Activated CD8-positive, alpha-beta T cell treated with anti-CD3 and anti-CD28 coated beads for 36 hours (primary cell): Measurements from ENCODE around the gene CDKL1. TPM values are rescaled to one million over a fixed set of nuclear protein-coding genes. Genes with fewer than 3 reads are reported as not detected.

Experiments used
- ATAC-seq: fragments of 200-7000 bp; cut with Tn5 transposase; one replicate; pipeline ENCODE4 v1.10.0; 2021; ENCODE audit warnings: mild to moderate bottlenecking, moderate library complexity
- CTCF ChIA-PET: fragments of 350-600 bp; sonication (Branson Sonifier 250); formaldehyde crosslinking; loops from one replicate; lab custom pipeline; 2021; ENCODE audit warnings: antibody characterized with exemption; lab: Charles Lee
- POLR2A ChIA-PET: fragments of 350-600 bp; sonication (Branson Sonifier 250); formaldehyde crosslinking; loops from one replicate; lab custom pipeline; 2021; ENCODE audit warnings: antibody characterized with exemption; lab: Charles Lee
- DNase-seq: peaks from one replicate; pipeline ENCODE4 v3.0.0-alpha.2; 2020
- H3K27ac Mint-ChIP-seq: one replicate; pipeline ENCODE4 v1.8.0; 2021; ENCODE audit warnings: mild to moderate bottlenecking, mixed read lengths
- H3K27me3 Mint-ChIP-seq: one replicate; pipeline ENCODE4 v1.8.0; 2021; ENCODE audit warnings: mixed read lengths
- H3K36me3 Mint-ChIP-seq: one replicate; pipeline ENCODE4 v1.8.0; 2021; ENCODE audit warnings: low read depth, mixed read lengths
- H3K4me1 Mint-ChIP-seq: one replicate; pipeline ENCODE4 v1.8.0; 2021; ENCODE audit warnings: low read depth, mixed read lengths
- H3K4me3 Mint-ChIP-seq: one replicate; pipeline ENCODE4 v1.8.0; 2021; ENCODE audit warnings: mild to moderate bottlenecking, moderate library complexity, mixed read lengths
- H3K9me3 Mint-ChIP-seq: one replicate; pipeline ENCODE4 v1.8.0; 2021; ENCODE audit warnings: mixed read lengths
- CTCF ChIP-seq: fragments of 200-600 bp; IDR thresholded peaks from one replicate; pipeline ENCODE4 v1.8.0; 2022; ENCODE audit warnings: antibody characterized with exemption, mild to moderate bottlenecking
- intact Hi-C: fragments of 100-400 bp; cut with micrococcal nuclease; formaldehyde crosslinking; loops from one replicate; pipeline ENCODE4 v1.10.0; 2022
- total RNA-seq, 2 experiments: library from RNA; stranded (reverse); gene quantifications; one replicate each; pipeline ENCODE4 v1.2.3, GENCODE V29; 2021

CDKL1 gene
- total RNA-seq, 2 experiments from 2014 or later: 3.3 to 7.7 TPM

- peaks cover 2% of the 10 kb centered on the region for H3K36me3 Mint-ChIP-seq
- DNase-seq (no peak), ATAC-seq (no peak)
- H3K27me3 Mint-ChIP-seq: peaks cover 5% of the 10 kb centered on the region
- no peak for TF ChIP-seq CTCF
- POLR2A ChIA-PET: no interaction called here
- H3K27ac Mint-ChIP-seq: no peak overlapping the region
- no peaks in the 10 kb centered on the region for H3K9me3 Mint-ChIP-seq
- H3K4me3 Mint-ChIP-seq: no peak overlapping the region
- peaks cover 10% of the 10 kb centered on the region for H3K4me1 Mint-ChIP-seq
- intact Hi-C loops: no loop called here
- CTCF ChIA-PET: no interaction called here
Measured at GRCh38 chr14:50399251-50400032, 2.8 kb upstream of the CDKL1 start.

- ChIA-PET POLR2A (interaction anchor here (2.5 kb wide), 1 partner anchor 54 kb away, joined by 7 read pairs; no protein-coding TSS in a partner anchor), CTCF (interaction anchor here (2.5 kb wide), 1 partner anchor 77 kb away, joined by 14 read pairs; no protein-coding TSS in a partner anchor)
- H3K9me3 Mint-ChIP-seq: no peaks in the 10 kb centered on the region
- peaks cover 2% of the 10 kb centered on the region for H3K36me3 Mint-ChIP-seq
- intact Hi-C loops: no loop called here
- DNase-seq (no peak), ATAC-seq (no peak)
- H3K27me3 Mint-ChIP-seq: peaks cover 5% of the 10 kb centered on the region
- H3K27ac Mint-ChIP-seq: no peak overlapping the region
- TF ChIP-seq CTCF: no peak
- H3K4me3 Mint-ChIP-seq: no peak overlapping the region
- H3K4me1 Mint-ChIP-seq: peaks cover 10% of the 10 kb centered on the region
Measured at GRCh38 chr14:50398189-50398580, 1.5 kb upstream of the CDKL1 start.

- Mint-ChIP-seq H3K27me3 (peaks cover 5% of the 10 kb centered on the region), H3K36me3 (peaks cover 2% of the 10 kb centered on the region), H3K4me1 (peaks cover 10% of the 10 kb centered on the region), H3K27ac (no peak overlapping the region), H3K4me3 (peak overlapping the region; percentile 71), H3K9me3 (no peaks in the 10 kb centered on the region)
- CTCF ChIA-PET: interaction anchor here (1.1 to 2.5 kb wide), 3 partner anchors 54 to 77 kb away, joined by 4 to 14 read pairs (median 4); no protein-coding TSS in a partner anchor
- intact Hi-C loops: no loop called here
- POLR2A ChIA-PET: interaction anchor here (1.1 to 2.5 kb wide), 4 partner anchors 12 to 53 kb away, joined by 3 to 7 read pairs (median 3); no protein-coding TSS in a partner anchor
- TF ChIP-seq CTCF: no peak
- ATAC-seq: no peak
- no peak for DNase-seq
Measured at GRCh38 chr14:50397390-50398188, 908 bp upstream of the CDKL1 start.

GRCh38 chr14:50395448-50395847 is 1.2 kb downstream of the CDKL1 start:
- Mint-ChIP-seq H3K27me3 (peaks cover 5% of the 10 kb centered on the region), H3K9me3 (no peaks in the 10 kb centered on the region), H3K27ac (no peak overlapping the region), H3K4me3 (peak overlapping the region; percentile 80), H3K4me1 (peaks cover 10% of the 10 kb centered on the region), H3K36me3 (peaks cover 2% of the 10 kb centered on the region)
- ChIA-PET CTCF (interaction anchor here (1.3 kb wide), 1 partner anchor 30 kb away, joined by 3 read pairs; no protein-coding TSS in a partner anchor), POLR2A (interaction anchor here (1.9 kb wide), 1 partner anchor 33 kb away, joined by 5 read pairs; no protein-coding TSS in a partner anchor)
- no peak for DNase-seq
- intact Hi-C loops: no loop called here
- no peak for TF ChIP-seq CTCF
- ATAC-seq: no peak
